IMR-90 (cell line): Measurements from ENCODE around the gene CFAP299.

Experiments used
- CTCF ChIP-seq: conservative IDR thresholded peaks from 2 replicates; pipeline ENCODE4 v1.5.1; 2012; ENCODE audit warnings: mild to moderate bottlenecking, low read depth, low read length, improper control_type of control experiment
- ELK1 ChIP-seq: fragments of 150-350 bp; IDR thresholded peaks from 2 replicates; pipeline ENCODE4 v1.6.1; 2016; ENCODE audit warnings: low read depth, mild to moderate bottlenecking, low read length, moderate library complexity, borderline replicate concordance
- FOS ChIP-seq: fragments of 150-350 bp; IDR thresholded peaks from 2 replicates; pipeline ENCODE4 v1.6.1; 2016; ENCODE audit warnings: low read depth, low read length
- MAZ ChIP-seq: IDR thresholded peaks from 2 replicates; pipeline ENCODE4 v1.6.1; 2012; ENCODE audit warnings: low read depth, mild to moderate bottlenecking, low read length, improper control_type of control experiment, moderate library complexity, borderline replicate concordance
- MXI1 ChIP-seq: IDR thresholded peaks from 2 replicates; pipeline ENCODE4 v1.6.1; 2012; ENCODE audit warnings: low read depth, mild to moderate bottlenecking, low read length, moderate library complexity, borderline replicate concordance
- POLR2A ChIP-seq: IDR thresholded peaks from 2 replicates; pipeline ENCODE4 v1.6.1; 2012; ENCODE audit warnings: mild to moderate bottlenecking, low read depth, low read length
- RAD21 ChIP-seq: IDR thresholded peaks from 2 replicates; pipeline ENCODE4 v1.6.1; 2012; ENCODE audit warnings: low read length, improper control_type of control experiment
- RCOR1 ChIP-seq: IDR thresholded peaks from 2 replicates; pipeline ENCODE4 v1.6.1; 2012; ENCODE audit warnings: mild to moderate bottlenecking, low read length, improper control_type of control experiment; ENCODE audit not compliant: insufficient replicate concordance
- RFX5 ChIP-seq: IDR thresholded peaks from 2 replicates; pipeline ENCODE4 v1.8.0; 2012; ENCODE audit warnings: low read depth, mild to moderate bottlenecking, low read length, moderate library complexity
- SMC3 ChIP-seq: fragments of 150-350 bp; IDR thresholded peaks from 2 replicates; pipeline ENCODE4 v1.6.1; 2016; ENCODE audit warnings: low read depth, mild to moderate bottlenecking, antibody characterized with exemption, low read length, moderate library complexity

GRCh38 chr4:80713409-80713808 lies 377.9 kb downstream of the CFAP299 start:
- TF ChIP-seq RAD21 (no peak), FOS (no peak), MAZ (no peak), SMC3 (no peak), CTCF (no peak), RCOR1 (no peak), RFX5 (no peak), MXI1 (no peak), POLR2A (no peak), ELK1 (no peak)
